CD8-positive, alpha-beta memory T cell (primary cell): ENCODE results near the gene PIK3R1. TPM values are rescaled to one million over a fixed set of nuclear protein-coding genes. Genes with fewer than 3 reads are reported as not detected.

ENCODE experiments used
- CTCF ChIA-PET: fragments of 350-600 bp; sonication (Branson Sonifier 250); formaldehyde crosslinking; loops from one replicate; lab custom pipeline; 2021; ENCODE audit warnings: antibody characterized with exemption; lab: Charles Lee
- POLR2A ChIA-PET: fragments of 350-600 bp; sonication (Branson Sonifier 250); formaldehyde crosslinking; loops from one replicate; lab custom pipeline; 2021; ENCODE audit warnings: antibody characterized with exemption; lab: Charles Lee
- DNase-seq, 5 donors: peaks; one replicate each; pipeline versions ENCODE4 v3.0.0 to v3.0.0-alpha.2; 2020 to 2022; ENCODE audit warnings: mixed read lengths in 1 of 5
- H3K27ac ChIP-seq: one replicate; pipeline ENCODE4 v1.7.0; 2013; ENCODE audit warnings: low read depth, mild to moderate bottlenecking, low read length, moderate library complexity
- H3K27me3 ChIP-seq: 2 replicates; pipeline ENCODE4 v1.7.0; 2013; ENCODE audit warnings: low read length, mild to moderate bottlenecking; ENCODE audit not compliant: insufficient read depth, poor library complexity, severe bottlenecking
- H3K36me3 ChIP-seq: 2 replicates; pipeline ENCODE4 v1.7.0; 2013; ENCODE audit warnings: mild to moderate bottlenecking, low read length, moderate library complexity; ENCODE audit not compliant: insufficient read depth
- H3K4me1 ChIP-seq: 2 replicates; pipeline ENCODE4 v1.7.0; 2013; ENCODE audit warnings: mild to moderate bottlenecking, low read length, moderate library complexity; ENCODE audit not compliant: insufficient read depth
- H3K4me3 ChIP-seq: 2 replicates; pipeline ENCODE4 v1.7.0; 2013; ENCODE audit warnings: mild to moderate bottlenecking, low read length
- H3K9me3 ChIP-seq: 2 replicates; pipeline ENCODE4 v1.7.0; 2013; ENCODE audit warnings: mild to moderate bottlenecking, low read length
- H3K27ac Mint-ChIP-seq, 8 donors: one replicate each; pipeline ENCODE4 v1.8.0; 2020 to 2021; ENCODE audit warnings: mixed read lengths in 8 of 8, mild to moderate bottlenecking in 6 of 8, inconsistent platforms in 3 of 8, moderate library complexity in 3 of 8
- H3K27me3 Mint-ChIP-seq, 2 donors: one replicate each; pipeline ENCODE4 v1.8.0; 2020 to 2021; ENCODE audit warnings: mixed read lengths in 2 of 2, mild to moderate bottlenecking in 1 of 2, moderate library complexity in 1 of 2
- H3K36me3 Mint-ChIP-seq, 3 donors: one replicate each; pipeline ENCODE4 v1.8.0; 2020 to 2021; ENCODE audit warnings: mixed read lengths in 3 of 3, inconsistent platforms in 1 of 3, mild to moderate bottlenecking in 1 of 3
- H3K4me1 Mint-ChIP-seq, 3 donors: one replicate each; pipeline ENCODE4 v1.8.0; 2020 to 2021; ENCODE audit warnings: mixed read lengths in 3 of 3, inconsistent platforms in 1 of 3, mild to moderate bottlenecking in 1 of 3
- H3K4me3 Mint-ChIP-seq, 7 donors: one replicate each; pipeline ENCODE4 v1.8.0; 2020 to 2021; ENCODE audit warnings: mixed read lengths in 7 of 7, mild to moderate bottlenecking in 6 of 7, moderate library complexity in 4 of 7, inconsistent platforms in 2 of 7
- H3K9me3 Mint-ChIP-seq, 5 donors: one replicate each; pipeline ENCODE4 v1.8.0; 2020 to 2022; ENCODE audit warnings: mixed read lengths in 5 of 5, mild to moderate bottlenecking in 3 of 5, moderate library complexity in 2 of 5, inconsistent platforms in 1 of 5
- polyA plus RNA-seq: library from polyadenylated mRNA; unstranded; fragments of 300-500 nt; fragmentation: Illumina TruSeq; gene quantifications from one replicate; pipeline ENCODE4 v1.2.3, GENCODE V29; 2021
- total RNA-seq, 2 experiments: library from RNA; stranded (reverse); gene quantifications; one replicate each; pipeline ENCODE4 v1.2.3, GENCODE V29; 2021

PIK3R1 gene
- total RNA-seq: 10 to 100 TPM; 46.9 to 47.9 TPM
- polyA plus RNA-seq: 75.9 TPM

- H3K27me3 Mint-ChIP-seq: no peaks in the 10 kb centered on the region
- H3K4me1 Mint-ChIP-seq: peaks cover 47% of the 10 kb centered on the region in 3 donors
- H3K9me3 Mint-ChIP-seq: peaks cover 0 to 7% (median 4%) of the 10 kb centered on the region in 5 donors
- ChIA-PET POLR2A (interaction anchor here (0.5 to 3.7 kb wide), 25 partner anchors 9 to 1211 kb away, joined by 3 to 20 read pairs (median 4); no protein-coding TSS in a partner anchor), CTCF (interaction anchor here (0.7 to 4.6 kb wide), 13 partner anchors 9 to 249 kb away, joined by 3 to 25 read pairs (median 4); no protein-coding TSS in a partner anchor)
- H3K27ac ChIP-seq: peak within 1 kb of the TSS; percentile 77
- no peaks in the 10 kb centered on the region for H3K9me3 ChIP-seq
- peak within 1 kb of the TSS; percentile 85 for H3K4me3 ChIP-seq
- H3K4me3 Mint-ChIP-seq: peak within 1 kb of the TSS; percentile 88 to 96 (median 91)
- peaks cover 33% of the 10 kb centered on the region for H3K4me1 ChIP-seq
- peaks cover under 1% of the 10 kb centered on the region for H3K36me3 ChIP-seq
- DNase-seq: peak; percentile 89 to 94 (median 92)
- peak within 1 kb of the TSS; percentile 88 to 96 (median 92) for H3K27ac Mint-ChIP-seq
- peaks cover 4 to 31% (median 8%) of the 10 kb centered on the region in 3 donors for H3K36me3 Mint-ChIP-seq
- no peaks in the 10 kb centered on the region for H3K27me3 ChIP-seq
Observed at GRCh38 chr5:68215208-68215897, at the start of gene PIK3R1. Gene PIK3R1 (plus strand): TSS chr5:68215756. CDS start chr5:68226676, 10,920 bp downstream.

GRCh38 chr5:68167195-68167651 is 48.3 kb upstream of the PIK3R1 start:
- CTCF ChIA-PET: interaction anchor here (1.0 kb wide), 1 partner anchor 25 kb away, joined by 3 read pairs; no protein-coding TSS in a partner anchor
- Histone ChIP-seq H3K27ac (no peak overlapping the region), H3K4me3 (no peak overlapping the region), H3K27me3 (no peaks in the 10 kb centered on the region), H3K36me3 (no peaks in the 10 kb centered on the region), H3K9me3 (no peaks in the 10 kb centered on the region), H3K4me1 (no peaks in the 10 kb centered on the region)
- Mint-ChIP-seq H3K4me3 (no peak overlapping the region), H3K9me3 (no peaks in the 10 kb centered on the region), H3K4me1 (no peaks in the 10 kb centered on the region), H3K27me3 (peaks cover 8% of the 10 kb centered on the region in 2 donors), H3K27ac (no peak overlapping the region), H3K36me3 (no peaks in the 10 kb centered on the region)
- DNase-seq: no peak
- POLR2A ChIA-PET: no interaction called here

GRCh38 chr5:68169903-68170302 is 45.7 kb upstream of the PIK3R1 start:
- H3K27me3 Mint-ChIP-seq: peaks cover 8 to 9% of the 10 kb centered on the region in 2 donors
- DNase-seq: no peak
- Histone ChIP-seq H3K36me3 (no peaks in the 10 kb centered on the region), H3K4me1 (no peaks in the 10 kb centered on the region), H3K9me3 (no peaks in the 10 kb centered on the region), H3K27me3 (no peaks in the 10 kb centered on the region), H3K27ac (no peak overlapping the region), H3K4me3 (no peak overlapping the region)
- no peaks in the 10 kb centered on the region for H3K4me1 Mint-ChIP-seq
- ChIA-PET POLR2A (no interaction called here), CTCF (no interaction called here)
- no peaks in the 10 kb centered on the region for H3K9me3 Mint-ChIP-seq
- no peak overlapping the region for H3K27ac Mint-ChIP-seq
- H3K36me3 Mint-ChIP-seq: no peaks in the 10 kb centered on the region
- no peak overlapping the region for H3K4me3 Mint-ChIP-seq

GRCh38 chr5:68170826-68171558 is 44.6 kb upstream of the PIK3R1 start:
- Histone ChIP-seq H3K27ac (no peak overlapping the region), H3K36me3 (no peaks in the 10 kb centered on the region), H3K4me3 (no peak overlapping the region), H3K27me3 (no peaks in the 10 kb centered on the region), H3K4me1 (no peaks in the 10 kb centered on the region), H3K9me3 (no peaks in the 10 kb centered on the region)
- CTCF ChIA-PET: no interaction called here
- peaks cover 8 to 9% of the 10 kb centered on the region in 2 donors for H3K27me3 Mint-ChIP-seq
- no peak overlapping the region for H3K4me3 Mint-ChIP-seq
- peak overlapping the region in 1 of 8 donors; percentile 39 for H3K27ac Mint-ChIP-seq
- H3K4me1 Mint-ChIP-seq: no peaks in the 10 kb centered on the region
- POLR2A ChIA-PET: no interaction called here
- no peaks in the 10 kb centered on the region for H3K36me3 Mint-ChIP-seq
- no peak for DNase-seq
- H3K9me3 Mint-ChIP-seq: no peaks in the 10 kb centered on the region

- H3K27me3 Mint-ChIP-seq: peaks cover 4 to 9% of the 10 kb centered on the region in 2 donors
- DNase-seq: no peak
- POLR2A ChIA-PET: no interaction called here
- no peak overlapping the region for H3K27ac Mint-ChIP-seq
- H3K36me3 Mint-ChIP-seq: no peaks in the 10 kb centered on the region
- H3K4me3 ChIP-seq: no peak overlapping the region
- H3K4me1 ChIP-seq: no peaks in the 10 kb centered on the region
- no peak overlapping the region for H3K4me3 Mint-ChIP-seq
- no peaks in the 10 kb centered on the region for H3K9me3 Mint-ChIP-seq
- CTCF ChIA-PET: no interaction called here
- H3K4me1 Mint-ChIP-seq: no peaks in the 10 kb centered on the region
- H3K27ac ChIP-seq: no peak overlapping the region
- no peaks in the 10 kb centered on the region for H3K9me3 ChIP-seq
- H3K27me3 ChIP-seq: no peaks in the 10 kb centered on the region
- no peaks in the 10 kb centered on the region for H3K36me3 ChIP-seq
Observed at GRCh38 chr5:68172314-68172713, 43.2 kb upstream of the PIK3R1 start.

GRCh38 chr5:68173007-68173406 is 42.5 kb upstream of the PIK3R1 start:
- no peaks in the 10 kb centered on the region for H3K4me1 Mint-ChIP-seq
- Histone ChIP-seq H3K36me3 (no peaks in the 10 kb centered on the region), H3K9me3 (no peaks in the 10 kb centered on the region), H3K27ac (no peak overlapping the region), H3K4me3 (no peak overlapping the region), H3K4me1 (no peaks in the 10 kb centered on the region), H3K27me3 (no peaks in the 10 kb centered on the region)
- CTCF ChIA-PET: no interaction called here
- H3K36me3 Mint-ChIP-seq: no peaks in the 10 kb centered on the region
- no peak for DNase-seq
- POLR2A ChIA-PET: interaction anchor here (0.5 kb wide), 1 partner anchor 183 kb away, joined by 4 read pairs; no protein-coding TSS in a partner anchor
- H3K27ac Mint-ChIP-seq: no peak overlapping the region
- no peak overlapping the region for H3K4me3 Mint-ChIP-seq
- H3K9me3 Mint-ChIP-seq: no peaks in the 10 kb centered on the region
- peaks cover under 1 to 9% of the 10 kb centered on the region in 2 donors for H3K27me3 Mint-ChIP-seq

GRCh38 chr5:68176253-68176652 is 39.3 kb upstream of the PIK3R1 start:
- Histone ChIP-seq H3K4me1 (no peaks in the 10 kb centered on the region), H3K36me3 (no peaks in the 10 kb centered on the region), H3K27ac (no peak overlapping the region), H3K4me3 (no peak overlapping the region), H3K27me3 (no peaks in the 10 kb centered on the region), H3K9me3 (no peaks in the 10 kb centered on the region)
- CTCF ChIA-PET: no interaction called here
- H3K27me3 Mint-ChIP-seq: peaks cover 0 to 3% of the 10 kb centered on the region in 2 donors
- POLR2A ChIA-PET: no interaction called here
- peaks cover 0 to 3% (median 0%) of the 10 kb centered on the region in 3 donors for H3K4me1 Mint-ChIP-seq
- H3K9me3 Mint-ChIP-seq: no peaks in the 10 kb centered on the region
- H3K4me3 Mint-ChIP-seq: no peak overlapping the region
- H3K27ac Mint-ChIP-seq: peak overlapping the region in 1 of 8 donors; percentile 24
- no peak for DNase-seq
- H3K36me3 Mint-ChIP-seq: no peaks in the 10 kb centered on the region
